Measurements from ENCODE around the gene IFNA4. TPM values are rescaled to one million over a fixed set of nuclear protein-coding genes. Genes with fewer than 3 reads are reported as not detected.

Gene IFNA4
- not detected for total RNA-seq

DNA sequence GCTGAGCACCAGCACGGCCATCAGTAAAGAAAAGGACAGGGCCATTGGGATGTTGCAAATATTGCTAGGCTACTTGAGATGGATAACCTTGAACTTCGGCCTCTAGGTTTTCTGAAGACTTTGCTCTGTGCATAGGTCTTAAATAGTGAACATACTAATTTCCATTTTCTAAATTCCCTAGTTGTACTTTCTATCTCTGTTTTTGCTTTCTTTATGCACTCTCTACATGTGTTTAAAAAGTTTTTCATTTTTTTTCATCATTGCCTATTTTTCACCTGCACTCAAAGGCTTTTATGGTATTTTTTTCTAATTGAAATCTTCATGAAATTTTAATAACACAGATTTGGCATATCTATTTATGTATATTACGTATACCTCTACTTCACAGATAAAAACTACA lies at the start of gene IFNA4:
Gene IFNA4 (minus strand): TSS at position 101 of the 400 bp plus-strand sequence. CDS start 56 bp downstream, at position 45.

GRCh38 chr9:21228122-21228521 lies 40.7 kb upstream of the IFNA4 start, which contains the start of gene IFNA17:
TSS of gene IFNA17 (minus strand) at chr9:21228222. CDS start at chr9:21228173, 49 bp downstream.

DNA sequence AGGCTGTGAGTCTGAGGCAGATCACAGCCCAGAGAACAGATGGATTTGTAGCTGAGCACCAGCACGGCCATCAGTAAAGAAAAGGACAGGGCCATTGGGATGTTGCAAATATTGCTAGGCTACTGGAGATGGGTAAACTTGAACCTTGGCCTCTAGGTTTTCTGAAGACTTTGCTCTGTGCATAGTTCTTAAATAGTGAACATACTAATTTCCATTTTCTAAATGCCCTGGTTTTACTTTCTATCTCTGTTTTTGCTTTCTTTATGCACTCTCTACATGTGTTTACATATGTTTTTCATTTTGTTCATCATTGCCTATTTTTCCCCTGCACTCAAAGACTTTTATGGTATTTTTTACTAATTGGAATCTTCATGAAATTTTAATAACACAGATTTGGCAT lies 29.8 kb upstream of the IFNA4 start, which contains the start of gene IFNA16:
Gene IFNA16 (minus strand): TSS at position 101 of the 400 bp plus-strand sequence. CDS start 6 bp downstream, at position 95.

GRCh38 chr9:21207043-21207442 lies 19.7 kb upstream of the IFNA4 start, which contains the start of gene IFNA10:
TSS of gene IFNA10 (minus strand) at chr9:21207143. CDS start at chr9:21207097, 46 bp downstream.

GRCh38 chr9:21202105-21202504 lies 14.7 kb upstream of the IFNA4 start, which contains the start of gene IFNA7:
TSS of gene IFNA7 (minus strand) at chr9:21202205. CDS start at chr9:21202165, 40 bp downstream.

GRCh38 chr9:21166560-21166959 lies 20.8 kb downstream of the IFNA4 start, which contains the start of gene IFNA21:
TSS of gene IFNA21 (minus strand) at chr9:21166660. CDS start at chr9:21166612, 48 bp downstream.

DNA sequence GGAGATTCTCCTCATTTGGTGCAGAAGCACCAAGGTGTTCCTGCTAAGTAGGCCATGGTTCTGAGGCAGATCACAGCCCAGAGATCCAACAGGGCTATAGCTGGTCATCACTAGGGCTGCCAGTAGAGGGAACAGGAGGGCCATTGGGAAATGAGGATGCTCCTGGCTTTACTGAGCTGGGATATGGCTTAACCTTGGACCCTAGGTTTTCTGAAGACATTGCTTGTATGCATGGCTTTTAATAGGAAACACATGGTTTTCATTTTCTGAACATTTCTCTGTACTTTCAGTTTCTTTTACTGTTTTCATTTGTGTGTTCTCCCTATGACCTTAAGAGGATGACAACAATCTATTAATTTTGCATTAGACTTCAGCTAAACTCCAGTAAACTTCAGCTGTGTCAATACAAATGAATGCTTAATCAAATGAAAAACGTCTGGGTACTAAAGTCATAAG lies 45.9 kb downstream of the IFNA4 start, which contains the start of gene IFNW1:
Gene IFNW1 (minus strand): TSS at position 406 of the 456 bp plus-strand sequence. CDS start 262 bp downstream, at position 144.

Small RNAs within 50 kb of the gene (small RNA-seq; reads per million reads assigned to genes)
- not detected for gene RF00019 (ENCODE audit: low replicate concordance)

Other genes starting within 250 kb of the IFNA4 start
- 0.94 TPM for gene HACD4, start 155.9 kb downstream of the IFNA4 start, total RNA-seq
- not detected for gene IFNB1, start 109.6 kb downstream of the IFNA4 start, total RNA-seq
- gene IFNW1, start 45.8 kb downstream of the IFNA4 start, total RNA-seq = not detected
- not detected for gene IFNA21, start 20.9 kb downstream of the IFNA4 start, total RNA-seq
- gene IFNA7, start 14.6 kb upstream of the IFNA4 start, total RNA-seq = not detected
- gene IFNA10, start 19.6 kb upstream of the IFNA4 start, total RNA-seq = not detected
- not detected for gene IFNA16, start 29.7 kb upstream of the IFNA4 start, total RNA-seq
- not detected for gene IFNA17, start 40.6 kb upstream of the IFNA4 start, total RNA-seq
- gene IFNA14, start 52.4 kb upstream of the IFNA4 start, total RNA-seq = not detected
- gene IFNA5, start 117.7 kb upstream of the IFNA4 start, total RNA-seq = not detected
- 73.6 TPM for gene KLHL9, start 147.8 kb upstream of the IFNA4 start, total RNA-seq
- not detected for gene IFNA6, start 163.3 kb upstream of the IFNA4 start, total RNA-seq
- gene IFNA13, start 180.5 kb upstream of the IFNA4 start, total RNA-seq = not detected
- gene IFNA2, start 197.8 kb upstream of the IFNA4 start, total RNA-seq = not detected
- gene IFNA8, start 221.5 kb upstream of the IFNA4 start, total RNA-seq = not detected